GM18520 (cell line): ENCODE data around the gene MBNL1.
A peak's percentile ranks its signal among the peaks of the same experiment; 100 is the strongest.

ENCODE experiments used
- ATAC-seq: cut with Tn5 transposase; IDR thresholded peaks from one replicate; pipeline ENCODE4 v1.9.1; 2021; ENCODE audit not compliant: unreplicated experiment

The MBNL1 gene

DNA sequence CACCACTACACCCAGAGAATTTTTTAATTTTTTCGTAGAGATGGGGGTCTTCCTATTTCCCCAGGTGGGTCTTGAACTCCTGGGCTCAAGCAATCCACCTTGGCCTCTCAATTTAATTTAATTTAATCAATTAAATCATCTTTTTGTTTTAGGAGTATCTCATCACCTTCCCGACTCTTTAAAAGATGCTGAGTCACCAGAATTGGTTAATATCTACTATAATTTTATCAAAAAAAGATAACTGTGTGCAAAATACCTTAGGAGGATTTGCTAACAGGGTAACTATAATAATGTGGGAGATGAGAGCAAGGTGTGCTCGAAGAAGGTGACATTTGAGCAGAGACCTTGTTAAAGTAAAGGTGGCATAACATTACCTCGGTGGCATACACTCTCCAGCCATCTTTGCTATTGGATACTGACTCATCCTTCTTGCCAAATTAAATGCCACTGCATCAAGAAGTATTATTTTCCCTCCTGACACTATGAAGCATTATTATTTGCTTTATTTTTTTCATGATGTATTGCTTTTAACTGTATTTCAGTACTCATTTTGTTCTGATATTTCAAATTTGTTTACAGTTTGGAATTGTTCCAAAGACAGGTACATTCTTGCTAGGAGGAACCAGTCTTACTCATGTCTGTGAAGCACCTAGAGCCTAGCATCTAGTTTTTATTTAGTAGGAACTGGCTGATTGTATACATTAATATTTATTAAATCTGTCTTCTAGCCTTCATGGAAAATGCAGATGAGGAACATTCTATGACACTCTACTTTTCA lies 200.7 kb downstream of the MBNL1 start:
- ATAC-seq: no peak

DNA sequence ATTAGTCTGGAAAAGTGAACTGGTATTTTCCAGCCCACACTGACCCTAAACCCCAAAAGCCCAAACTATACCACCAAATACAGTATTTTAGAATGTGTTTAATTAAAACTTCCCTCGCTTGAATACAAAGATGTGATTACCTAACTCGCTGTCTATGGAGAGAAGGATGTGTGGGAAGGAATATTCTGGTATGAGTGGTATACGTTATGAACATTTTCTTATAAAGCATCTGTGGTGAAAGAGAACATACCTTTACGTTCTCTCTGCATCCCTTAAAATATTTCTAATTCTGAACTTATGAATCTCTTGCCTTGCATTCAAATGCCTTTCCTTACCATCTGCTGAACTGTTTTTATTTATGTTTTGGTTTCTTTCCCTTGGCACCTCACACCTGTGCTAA lies 201.4 kb downstream of the MBNL1 start:
- no peak for ATAC-seq

DNA sequence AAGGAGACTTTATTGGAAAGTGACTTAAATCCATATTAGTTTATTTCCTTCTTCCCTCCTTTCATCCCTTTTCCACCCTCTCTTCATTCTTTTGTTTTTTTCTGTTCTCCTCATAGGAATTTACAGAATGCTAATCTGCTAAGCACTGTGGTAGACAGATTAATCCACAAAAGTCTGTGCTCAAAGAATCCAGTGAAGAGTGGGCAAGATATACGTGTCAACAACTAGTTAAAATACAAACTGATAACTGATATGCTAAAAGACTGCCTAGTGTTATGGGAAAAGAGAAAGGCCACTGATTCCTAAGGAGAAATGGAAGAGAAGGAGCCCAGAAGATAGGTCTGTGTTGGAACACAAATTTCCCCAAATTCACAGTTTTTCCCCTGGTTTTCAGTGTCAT lies 202.2 kb downstream of the MBNL1 start:
- no peak for ATAC-seq

DNA sequence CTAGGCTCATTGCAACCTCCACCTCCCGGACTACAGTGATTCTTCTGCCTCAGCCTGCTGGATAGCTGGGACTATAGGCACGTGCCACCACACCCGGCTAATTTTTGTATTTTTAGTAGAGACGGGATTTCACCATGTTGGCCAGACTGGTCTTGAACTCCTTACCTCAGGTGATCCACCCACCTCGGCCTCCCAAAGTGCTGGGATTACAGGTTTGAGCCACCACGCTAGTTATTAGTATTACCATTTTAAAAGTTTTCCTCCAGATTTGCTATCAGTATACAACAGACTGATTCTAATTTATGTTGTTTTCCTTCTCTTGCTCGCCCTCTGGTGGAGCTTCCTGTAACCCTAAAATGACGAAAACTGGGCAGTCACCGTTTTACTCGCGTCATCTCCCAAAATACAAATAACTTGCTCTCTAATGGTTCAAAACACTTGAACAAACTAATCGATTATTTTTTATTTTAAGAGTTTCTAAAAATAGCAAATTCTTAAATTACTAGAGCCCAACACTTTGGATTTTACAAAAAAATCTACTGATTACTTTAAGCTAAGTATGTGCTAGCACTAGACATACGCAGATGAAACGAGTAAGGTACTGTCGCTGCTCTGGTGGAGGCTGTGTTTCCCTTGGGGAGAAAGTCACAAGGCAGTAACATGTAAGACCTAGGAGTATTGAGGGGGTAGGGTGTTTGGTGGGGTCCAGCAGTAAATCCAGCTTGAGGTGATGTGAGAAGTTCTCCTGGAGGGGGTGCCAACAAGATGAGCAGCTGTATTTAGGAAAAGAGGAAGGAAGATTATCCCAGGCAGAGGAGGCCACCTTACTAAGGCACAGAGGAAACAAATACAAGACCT lies 203.3 kb downstream of the MBNL1 start:
- ATAC-seq: peak; percentile 45

DNA sequence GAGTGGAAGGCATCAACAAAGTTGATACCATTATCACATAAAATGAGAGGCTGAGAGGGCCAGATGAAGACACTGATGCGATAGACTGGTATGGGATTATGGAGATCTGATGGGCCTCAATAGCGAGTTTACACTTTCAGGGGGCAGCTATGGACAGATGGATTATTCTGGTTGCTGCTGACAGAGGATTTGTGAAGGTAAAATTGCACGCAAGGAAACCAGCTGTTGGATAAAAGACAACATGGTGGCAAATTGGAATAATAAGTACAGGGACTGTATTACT lies 203.9 kb downstream of the MBNL1 start:
- ATAC-seq: no peak

DNA sequence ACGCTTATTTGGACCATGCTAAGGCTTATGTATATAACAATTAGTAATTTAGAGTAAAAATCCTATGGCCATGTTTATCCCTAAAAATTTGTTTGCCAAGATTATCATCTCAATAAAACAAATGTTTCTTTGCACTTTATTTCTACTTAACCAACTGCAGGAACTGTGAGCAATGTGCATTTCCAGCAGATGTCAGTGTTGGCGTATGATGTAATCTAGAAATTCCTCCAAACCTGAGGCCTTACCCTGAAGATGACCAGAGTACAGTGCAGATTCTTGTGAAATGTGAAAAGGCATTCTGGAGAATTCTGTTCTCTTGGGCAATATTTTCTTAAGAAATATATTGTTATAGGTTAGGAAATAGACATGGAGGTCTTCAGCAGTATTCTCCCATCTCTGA lies 205.9 kb downstream of the MBNL1 start:
- peak; percentile 55 for ATAC-seq

DNA sequence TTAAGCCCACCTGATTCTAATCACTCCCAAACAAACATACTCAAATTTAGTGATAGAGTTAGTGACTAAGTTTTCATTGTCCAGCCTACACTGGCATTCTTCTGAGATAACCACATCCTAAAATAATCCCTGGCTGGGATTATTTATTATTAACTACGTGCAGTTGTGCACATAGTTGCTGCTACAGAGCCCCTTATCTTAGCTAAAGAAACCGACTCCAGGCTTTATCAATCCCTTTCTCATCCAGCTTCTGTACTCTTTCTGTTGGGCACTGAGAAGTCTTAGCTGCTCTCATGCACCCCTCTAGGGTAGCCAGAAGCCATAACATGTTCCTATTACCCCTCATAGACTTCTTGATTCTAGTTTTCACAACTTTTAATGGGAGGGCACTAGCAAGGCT lies 208.7 kb downstream of the MBNL1 start:
- ATAC-seq: no peak

DNA sequence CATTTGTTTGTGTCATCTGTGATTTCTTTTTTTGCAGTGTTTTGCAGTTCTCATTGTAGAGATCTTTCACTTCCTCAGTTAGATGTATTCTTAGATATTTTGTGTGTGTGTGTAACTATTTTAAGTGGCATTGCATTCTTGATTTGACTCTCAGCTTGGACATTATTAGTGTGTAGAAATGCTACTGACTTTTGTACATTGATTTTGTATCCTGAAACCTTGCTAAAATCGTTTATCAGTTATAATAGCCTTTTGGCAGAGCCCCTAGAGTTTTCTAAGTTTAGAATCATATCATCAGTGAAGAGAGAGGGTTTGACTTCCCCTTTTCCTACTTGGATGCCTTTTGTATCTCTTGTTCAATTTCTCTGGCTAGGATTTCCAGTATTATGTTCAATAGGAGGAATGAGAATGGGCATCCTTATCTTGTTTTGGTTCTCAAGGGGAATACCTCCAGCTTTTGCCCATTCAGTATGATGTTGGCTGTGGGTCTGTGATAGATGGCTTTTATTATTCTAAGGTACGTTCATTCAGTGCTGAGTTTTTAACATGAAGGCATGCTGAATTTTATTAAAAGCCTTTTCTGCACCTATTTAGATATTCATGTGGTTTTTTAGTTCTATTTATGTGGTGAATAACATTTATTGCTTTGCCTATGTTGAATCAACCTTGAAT lies 211.7 kb downstream of the MBNL1 start:
- ATAC-seq: peak; percentile 84

DNA sequence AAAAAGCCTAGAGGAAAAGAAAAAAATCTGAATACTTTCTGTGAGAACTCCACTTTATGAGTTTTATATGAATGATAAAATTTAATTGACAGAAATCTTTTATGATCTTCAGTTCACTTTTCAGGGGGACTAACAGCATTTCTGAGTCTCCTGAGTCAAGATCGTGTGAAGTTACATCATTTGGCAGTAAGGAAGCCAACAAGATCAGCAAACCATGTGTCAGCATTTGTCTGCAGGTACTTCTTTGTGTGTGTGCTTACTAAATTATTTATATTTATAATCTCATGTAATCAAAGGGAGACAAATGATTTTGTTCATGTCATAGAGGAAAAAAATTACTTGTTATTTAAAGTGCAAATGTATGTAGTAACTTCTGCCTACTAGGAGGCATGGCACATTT lies 217.6 kb downstream of the MBNL1 start:
- ATAC-seq: no peak

DNA sequence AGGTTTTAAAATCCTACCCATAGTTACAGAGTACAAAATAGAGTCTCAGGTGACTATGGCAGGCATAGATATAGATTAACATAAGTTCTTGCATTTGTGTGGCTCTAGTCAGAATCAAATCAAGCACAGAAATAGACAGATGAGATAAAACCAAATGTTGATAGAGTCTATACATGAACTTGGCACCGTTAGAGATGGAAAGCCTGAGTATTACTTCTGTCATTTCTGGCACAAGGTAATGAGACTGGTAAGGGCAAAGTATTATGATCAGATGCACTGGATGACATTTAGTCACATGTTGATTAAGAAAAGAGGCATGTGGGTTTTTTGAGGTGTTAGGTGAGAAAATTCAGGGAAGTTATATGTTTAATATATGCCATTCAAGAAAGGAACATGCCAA lies 219.7 kb downstream of the MBNL1 start:
- ATAC-seq: no peak

DNA sequence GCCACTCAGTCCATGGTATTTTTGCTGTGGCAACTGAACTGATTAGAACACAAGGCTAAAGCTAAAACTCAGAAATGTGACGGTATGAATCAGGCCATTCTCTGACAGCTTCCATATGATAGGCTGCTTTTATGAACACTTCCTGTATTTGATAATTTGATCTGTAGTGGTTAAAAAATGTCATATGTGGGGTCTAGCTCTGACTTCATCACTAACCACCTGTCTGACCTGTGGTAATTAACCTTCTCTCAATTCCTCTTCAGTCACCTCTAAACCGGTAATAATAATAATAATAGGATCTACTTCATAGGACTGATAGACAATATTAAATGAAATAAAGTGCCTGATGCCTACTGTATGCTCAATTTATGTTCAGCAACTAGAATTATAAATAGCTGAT lies 223.2 kb downstream of the MBNL1 start:
- peak; percentile 51 for ATAC-seq

DNA sequence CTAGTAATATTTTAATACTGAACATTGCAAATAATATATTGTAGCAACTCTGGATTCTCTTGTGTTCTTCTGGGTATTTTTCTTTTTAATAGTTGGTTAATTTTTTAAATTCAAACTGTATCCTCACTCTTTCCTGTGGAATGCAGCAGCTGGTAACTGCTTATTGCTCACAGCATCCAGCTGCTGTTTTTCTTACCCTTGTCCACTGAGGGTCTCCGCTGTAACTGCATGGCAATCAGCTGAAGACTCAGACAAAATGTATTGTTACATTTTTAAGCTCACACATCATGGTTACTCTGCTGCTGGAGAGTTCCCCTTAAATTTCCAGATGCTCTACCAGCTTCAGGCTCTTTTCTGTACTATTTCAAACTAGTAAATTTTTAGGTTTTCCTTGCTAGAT lies 227.6 kb downstream of the MBNL1 start:
- no peak for ATAC-seq

DNA sequence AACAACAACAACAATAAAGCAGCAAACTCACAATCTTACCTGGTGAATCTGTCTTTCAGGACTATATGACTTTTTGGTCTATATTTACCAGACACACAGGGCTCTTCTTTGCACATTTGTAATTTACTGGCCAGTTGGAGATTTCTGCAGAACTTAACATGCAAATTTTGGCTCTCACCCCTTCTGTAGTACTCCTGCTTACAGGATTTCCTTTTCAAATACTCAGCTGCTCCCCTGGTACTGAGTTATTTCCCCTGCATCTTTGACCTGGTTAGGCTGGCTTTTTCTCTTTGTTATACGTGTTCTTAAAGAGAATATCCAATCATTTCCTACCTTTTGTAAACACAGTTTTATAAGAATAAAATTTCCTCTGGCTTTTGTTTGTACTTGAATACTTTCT lies 228.0 kb downstream of the MBNL1 start:
- ATAC-seq: no peak

DNA sequence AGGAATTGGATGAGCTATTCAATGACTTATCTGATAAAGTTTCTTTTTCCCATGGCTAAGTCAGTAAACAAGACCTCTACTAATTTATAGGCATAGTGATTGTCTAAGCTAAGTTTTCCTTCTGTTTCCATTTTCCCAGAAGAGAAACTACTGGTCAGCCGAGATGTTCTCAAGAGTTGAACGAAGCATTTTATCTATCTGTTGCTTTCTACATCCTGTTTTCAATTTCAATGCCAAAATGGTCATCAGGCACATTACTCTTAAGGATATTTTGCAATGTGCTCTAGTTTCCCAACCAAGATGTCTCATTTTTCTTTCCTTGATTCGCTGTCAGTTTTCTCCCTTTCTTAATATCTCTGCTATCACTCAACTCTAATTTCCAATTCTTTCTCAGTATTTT lies 228.7 kb downstream of the MBNL1 start:
- no peak for ATAC-seq

DNA sequence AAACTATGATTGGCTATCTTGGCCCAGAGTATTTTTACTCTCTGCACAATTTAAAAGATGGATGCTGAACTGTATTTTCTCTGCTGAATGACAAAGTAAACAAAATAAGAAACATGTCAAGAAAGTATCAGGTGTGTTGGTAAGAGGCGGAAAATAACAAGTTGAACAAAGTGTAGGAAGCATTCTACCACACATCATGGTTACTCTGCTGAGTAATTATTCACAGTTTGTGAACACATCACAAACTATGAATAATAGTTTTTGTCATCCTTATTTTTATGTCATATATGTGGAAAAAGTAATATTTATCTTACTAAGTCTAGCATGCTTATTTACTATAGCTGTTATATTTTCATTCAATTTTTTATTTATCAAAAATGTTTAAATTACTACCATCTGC lies 229.2 kb downstream of the MBNL1 start:
- no peak for ATAC-seq

DNA sequence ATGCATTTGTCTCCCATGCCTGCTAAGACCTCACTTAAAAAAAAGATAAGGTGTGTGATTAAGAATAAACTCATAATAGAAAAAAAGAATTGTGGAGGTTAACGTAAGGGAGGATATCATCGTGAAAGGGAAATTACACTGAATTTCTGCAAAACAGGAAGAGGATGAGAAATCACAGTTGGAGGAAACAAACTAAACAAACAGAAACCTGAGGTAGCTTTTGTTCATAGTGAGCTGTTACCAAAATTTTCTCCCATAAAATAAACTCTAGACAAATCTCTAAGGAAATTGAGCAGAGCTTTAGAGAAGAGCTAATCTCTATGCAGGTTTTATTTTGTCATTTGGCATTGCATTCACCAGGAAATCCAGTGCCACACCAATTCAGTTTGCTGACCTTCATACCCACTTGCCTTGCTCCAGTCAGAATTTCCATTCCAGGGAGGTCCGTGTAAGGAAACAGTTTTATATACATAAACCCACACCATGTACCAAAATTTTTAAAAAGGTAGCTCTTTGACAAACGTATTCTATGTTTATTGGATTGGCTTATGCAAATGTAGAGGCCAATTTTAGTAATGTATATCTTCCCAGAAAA lies 231.2 kb downstream of the MBNL1 start:
- no peak for ATAC-seq

DNA sequence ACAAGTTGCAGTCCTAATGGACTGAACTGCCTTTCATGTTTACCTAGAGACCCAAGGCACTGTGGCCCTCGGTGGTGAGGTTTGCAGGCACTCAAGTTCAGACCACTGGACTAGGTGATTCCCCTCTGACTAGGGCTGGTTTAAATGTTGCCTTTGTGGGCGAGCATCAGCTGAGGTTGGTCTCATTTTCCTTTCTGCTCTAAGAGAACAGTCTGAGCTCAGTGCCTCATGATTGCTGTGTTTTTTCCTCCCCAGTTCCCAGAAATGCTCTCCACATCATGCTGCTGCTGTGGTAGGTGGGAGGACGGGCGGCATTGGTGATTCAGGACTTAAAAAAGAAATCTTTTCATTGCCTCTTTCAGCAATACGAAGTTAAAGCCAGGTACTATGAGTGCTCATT lies 237.2 kb downstream of the MBNL1 start:
- ATAC-seq: peak; percentile 91

DNA sequence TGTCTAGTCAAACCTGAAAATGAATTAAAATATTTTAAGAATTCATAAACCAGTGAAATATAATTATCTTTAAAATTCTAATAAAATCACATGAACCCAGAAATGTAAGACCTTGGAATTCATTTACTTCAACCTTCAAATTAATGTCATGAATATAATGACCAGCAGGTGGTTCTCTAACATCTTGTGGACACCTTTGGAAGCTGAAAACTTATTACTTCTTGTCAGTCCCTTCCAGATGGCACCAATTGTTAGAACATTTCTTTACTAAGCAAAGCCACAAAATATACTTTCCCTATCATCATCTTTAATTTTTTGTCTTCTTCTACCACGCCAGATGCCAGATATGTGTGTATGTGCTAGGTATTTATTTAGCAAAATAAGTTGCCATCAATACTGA lies 240.0 kb downstream of the MBNL1 start:
- ATAC-seq: no peak

DNA sequence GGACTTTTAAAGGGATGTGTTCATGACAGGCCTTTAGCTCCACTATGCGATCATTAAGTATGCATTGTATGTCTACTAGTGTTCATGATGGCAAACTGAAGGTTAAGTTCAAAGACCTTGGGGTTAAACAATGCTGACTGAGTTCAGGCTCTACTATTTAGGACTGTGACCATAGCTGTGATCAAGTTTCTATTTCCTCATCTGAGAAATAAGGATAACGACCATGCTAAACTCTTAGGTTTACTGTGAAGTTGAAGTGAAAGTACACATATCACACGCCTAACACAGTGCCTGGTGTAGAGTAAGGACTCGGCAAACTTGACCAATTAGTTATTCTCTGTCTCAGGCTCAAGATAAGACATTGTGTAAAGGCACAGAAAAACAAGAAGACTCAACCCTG lies 243.2 kb downstream of the MBNL1 start:
- ATAC-seq: peak; percentile 84

DNA sequence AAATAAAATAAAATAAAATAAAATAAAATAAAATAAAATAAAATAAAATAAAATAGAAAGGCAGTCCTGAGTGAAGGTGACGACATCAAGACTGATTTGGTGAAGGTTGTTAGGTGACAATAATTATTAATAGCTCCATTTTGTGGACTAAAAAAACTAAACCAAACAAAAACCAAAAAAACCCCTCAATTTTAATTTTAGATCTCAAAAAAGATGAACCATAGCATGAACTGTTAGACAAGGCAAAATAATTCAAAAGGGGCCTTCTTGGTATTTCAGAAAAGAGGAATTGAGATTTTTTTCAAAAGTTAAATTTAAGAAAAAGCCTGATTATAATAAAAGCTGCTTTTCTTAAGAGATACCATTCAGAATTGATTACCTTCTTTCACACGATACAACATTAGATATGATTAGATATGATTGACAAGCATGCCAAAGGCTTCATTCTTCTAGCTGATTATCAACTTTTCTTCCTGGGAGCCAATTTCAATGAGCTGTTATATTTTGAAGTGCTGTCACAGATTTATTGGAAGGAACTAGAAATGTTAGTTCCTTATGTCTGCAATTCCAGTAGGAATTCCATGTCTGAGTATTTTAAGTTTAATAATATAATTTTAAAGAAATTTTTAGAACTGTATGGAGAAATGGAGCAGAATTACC lies 244.7 kb downstream of the MBNL1 start:
- no peak for ATAC-seq
